H1 (cell line): ENCODE results near the gene PAGE4.

Source experiments
- CEBPB ChIP-seq: IDR thresholded peaks from 2 replicates; pipeline ENCODE4 v1.6.1; 2012; ENCODE audit warnings: low read depth, low read length
- CTCF ChIP-seq, 3 experiments: IDR thresholded peaks; 1 replicate in 2 of 3; 2 replicates in 1 of 3; pipeline versions ENCODE4 v1.5.1 to v1.6.1; 2011; ENCODE audit warnings: low read length in 3 of 3, mild to moderate bottlenecking in 3 of 3, inconsistent platforms in 2 of 3, low read depth in 1 of 3, moderate library complexity in 1 of 3; ENCODE audit not compliant: insufficient read depth in 1 of 3; ENCODE audit errors: control extremely low read depth in 1 of 3

- TF ChIP-seq CEBPB (no peak), CTCF (IDR thresholded peaks at IDR 0.05; ENCODE audit: control extremely low read depth in 1 of 3, insufficient read depth in 1 of 3, low read depth in 1 of 3, low read length in 3 of 3) (no peak)
Measured at GRCh38 chrX:49880668-49881067, 51.6 kb downstream of the PAGE4 start.
